GM12878 (cell line): ENCODE results near the gene ZIC5. TPM values are rescaled to one million over a fixed set of nuclear protein-coding genes. Genes with fewer than 3 reads are reported as not detected.

Source experiments
- ATAC-seq: fragments of 200-7000 bp; cut with Tn5 transposase; 3 replicates; pipeline ENCODE4 v1.9.1; 2020; ENCODE audit warnings: mild to moderate bottlenecking, moderate library complexity
- BruUV-seq: library from RNA; stranded (reverse); fragments of 400-500 nt; replicated peaks from 2 replicates; lab custom pipeline; 2021; lab: Mats Ljungman, UMichigan
- CTCF ChIA-PET: fragments of 300-600 bp; sonication (Branson Sonifier 250); formaldehyde crosslinking; extraction: SDS; loops from one replicate; lab custom pipeline; 2021; ENCODE audit warnings: inconsistent platforms; lab: Yijun Ruan, JAX
- POLR2A ChIA-PET: fragments of 350-600 bp; formaldehyde crosslinking; extraction: SDS; loops from one replicate; lab custom pipeline; 2021; ENCODE audit warnings: inconsistent platforms; lab: Charles Lee
- RAD21 ChIA-PET: fragments of 300-600 bp; sonication (Branson Sonifier 250); formaldehyde crosslinking; loops from one replicate; lab custom pipeline; 2023; ENCODE audit warnings: antibody characterized with exemption; ENCODE audit not compliant: unreplicated experiment; lab: Charles Lee
- SMC1A ChIA-PET: fragments of 300-600 bp; sonication (Branson Sonifier 250); formaldehyde crosslinking; loops from one replicate; lab custom pipeline; 2023; ENCODE audit not compliant: unreplicated experiment, uncharacterized antibody; lab: Charles Lee
- DNase-seq: peaks from one replicate; pipeline ENCODE4 v3.0.0-alpha.2; 2011; ENCODE audit warnings: low read depth, low spot score
- FAIRE-seq: peaks from 3 replicates; lab custom pipeline; 2011; peaks lifted over from hg19 to GRCh38; lab: Jason Lieb, UNC
- H2AFZ ChIP-seq: 2 replicates; pipeline ENCODE4 v1.6.0; 2011; ENCODE audit warnings: low read depth, low read length, control low read depth; ENCODE audit not compliant: control insufficient read depth
- H3K27ac ChIP-seq: 2 replicates; pipeline ENCODE4 v1.5.1; 2011; ENCODE audit warnings: control low read depth; ENCODE audit not compliant: control insufficient read depth, insufficient read depth
- H3K27me3 ChIP-seq, 2 experiments: replicated peaks in 1 of 2; 2 replicates each; pipeline versions ENCODE4 v1.6.0 to v1.6.1; 2011; ENCODE audit warnings: low read length in 1 of 2; ENCODE audit not compliant: control insufficient read depth in 2 of 2, insufficient read depth in 2 of 2
- H3K36me3 ChIP-seq, 2 experiments: 2 replicates each; pipeline ENCODE4 v1.5.1; 2011; ENCODE audit warnings: low read length in 1 of 2; ENCODE audit not compliant: control insufficient read depth in 2 of 2, insufficient read depth in 2 of 2
- H3K4me1 ChIP-seq: 2 replicates; pipeline ENCODE4 v1.6.1; 2011; ENCODE audit warnings: mild to moderate bottlenecking, low read length, moderate library complexity, mixed read lengths; ENCODE audit not compliant: control insufficient read depth, insufficient read depth
- H3K4me2 ChIP-seq: 2 replicates; pipeline ENCODE4 v1.6.0; 2011; ENCODE audit warnings: control low read depth; ENCODE audit not compliant: control insufficient read depth, insufficient read depth
- H3K4me3 ChIP-seq: fragments of 200-600 bp; sonication (generic); 2 replicates; pipeline ENCODE4 v1.5.1; 2016
- H3K79me2 ChIP-seq: 2 replicates; pipeline ENCODE4 v1.6.0; 2011; ENCODE audit warnings: low read length; ENCODE audit not compliant: control insufficient read depth, insufficient read depth
- H3K9ac ChIP-seq: 2 replicates; pipeline ENCODE4 v1.8.0; 2011; ENCODE audit warnings: low read length, control low read depth, mixed read lengths; ENCODE audit not compliant: control insufficient read depth, insufficient read depth
- H3K9me3 ChIP-seq: replicated peaks from 3 replicates; pipeline ENCODE4 v1.5.1; 2011; ENCODE audit warnings: mild to moderate bottlenecking, low read length; ENCODE audit not compliant: control insufficient read depth, insufficient read depth
- H4K20me1 ChIP-seq: 2 replicates; pipeline ENCODE4 v1.6.0; 2011; ENCODE audit not compliant: control insufficient read depth, insufficient read depth
- BACH1 ChIP-seq: fragments of 450-650 bp; IDR thresholded peaks from 2 replicates; pipeline ENCODE4 v1.6.1; 2017; ENCODE audit warnings: mild to moderate bottlenecking, borderline replicate concordance
- IKZF1 ChIP-seq: fragments of 450-650 bp; conservative IDR thresholded peaks from 2 replicates; pipeline ENCODE4 v1.6.1; 2017; ENCODE audit warnings: antibody characterized with exemption, mild to moderate bottlenecking
- NFXL1 ChIP-seq: fragments of 450-650 bp; IDR thresholded peaks from 2 replicates; pipeline ENCODE4 v1.6.1; 2017; ENCODE audit warnings: antibody characterized with exemption, mild to moderate bottlenecking, borderline replicate concordance
- NR2C2 ChIP-seq: IDR thresholded peaks from 2 replicates; pipeline ENCODE4 v1.6.1; 2011; ENCODE audit warnings: borderline replicate concordance, low read depth; ENCODE audit not compliant: control insufficient read depth, insufficient read length
- RAD51 ChIP-seq: fragments of 450-650 bp; IDR thresholded peaks from 2 replicates; pipeline ENCODE4 v1.6.1; 2016; ENCODE audit warnings: moderate library complexity, mild to moderate bottlenecking, inconsistent platforms
- RBBP5 ChIP-seq: fragments of 200-600 bp; sonication (generic); conservative IDR thresholded peaks from 2 replicates; pipeline ENCODE4 v1.6.1; 2016
- RCOR1 ChIP-seq: conservative IDR thresholded peaks from 2 replicates; pipeline ENCODE4 v1.6.1; 2012; ENCODE audit warnings: low read depth, low read length, improper control_type of control experiment
- SIN3A ChIP-seq: IDR thresholded peaks from 2 replicates; pipeline ENCODE4 v1.6.1; 2012; ENCODE audit warnings: low read depth, low read length, improper control_type of control experiment
- SREBF2 ChIP-seq: IDR thresholded peaks from 2 replicates; pipeline ENCODE4 v1.6.1; 2012; ENCODE audit warnings: mild to moderate bottlenecking, low read length
- TAF1 ChIP-seq: IDR thresholded peaks from 2 replicates; pipeline ENCODE4 v1.6.1; 2011; ENCODE audit warnings: mild to moderate bottlenecking, low read depth, low read length, borderline replicate concordance
- WGBS: methylation state at CpG from one replicate; pipeline ENCODE4 v1.1.6; 2016; ENCODE audit warnings: low lambda C conversion rate; ENCODE audit not compliant: insufficient replicate concordance, insufficient coverage; ENCODE audit errors: missing lambda C conversion rate; 5-methylcytosine and 5-hydroxymethylcytosine counted together
- in situ Hi-C: fragments of 300-500 bp; cut with MboI; formaldehyde crosslinking; loops from 9 replicates; pipeline ENCODE4 v1.14.3; 2018; ENCODE audit warnings: mixed read lengths
- intact Hi-C: fragments of 100-400 bp; cut with micrococcal nuclease; formaldehyde crosslinking; loops from one replicate; pipeline ENCODE4 v1.14.2; 2022; ENCODE audit not compliant: unreplicated experiment
- polyA plus RNA-seq, 11 experiments: library from polyadenylated mRNA; depleted of rRNA in 4 of 11; unstranded in 6 of 11; stranded (reverse) in 5 of 11; fragments of >200 nt; fragmentation: Nextera tagmentation in 4 of 11; fragmentation: Illumina TruSeq in 1 of 11; extraction: Ambion mirVana in 4 of 11; extraction: Trizol in 1 of 11; gene quantifications; 1 replicate in 1 of 11; 2 replicates in 10 of 11; pipeline versions ENCODE4 v1.2.1 to v1.2.3, GENCODE V29; 2011 to 2016; ENCODE audit warnings: inconsistent platforms in 2 of 11, missing spikeins in 2 of 11, low read depth in 1 of 11
- total RNA-seq, 4 experiments: library from RNA; depleted of rRNA in 3 of 4; stranded (reverse); fragments of >200 nt in 3 of 4; fragmentation: Illumina TruSeq in 1 of 4; extraction: Trizol in 1 of 4; gene quantifications; 2 replicates each; pipeline versions ENCODE4 v1.2.1 to v1.2.3, GENCODE V29; 2013 to 2021
- TF ChIP-seq, protein P1 (sequence below): fragments of 450-650 bp; IDR thresholded peaks from 2 replicates; pipeline ENCODE4 v1.6.1; 2017; ENCODE audit warnings: mild to moderate bottlenecking, moderate library complexity
- TF ChIP-seq, protein P2 (sequence below): fragments of 150-350 bp; IDR thresholded peaks from 2 replicates; pipeline ENCODE4 v1.6.1; 2014; ENCODE audit warnings: mild to moderate bottlenecking, low read depth, low read length
- TF ChIP-seq, protein P3 (sequence below): IDR thresholded peaks from 2 replicates; pipeline ENCODE4 v1.6.1; 2012; ENCODE audit warnings: low read depth, low read length, improper control_type of control experiment
- TF ChIP-seq, protein P4 (sequence below): fragments of 450-650 bp; formaldehyde crosslinking; IDR thresholded peaks from 2 replicates; pipeline ENCODE4 v1.4.0; 2022; ENCODE audit warnings: mild to moderate bottlenecking, moderate library complexity

The ZIC5 gene
- total and polyA plus RNA-seq, 10 of the 15 experiments (the other 5 are each of a cell fraction or from before 2014, with no cell fraction given) = not detected

DNA sequence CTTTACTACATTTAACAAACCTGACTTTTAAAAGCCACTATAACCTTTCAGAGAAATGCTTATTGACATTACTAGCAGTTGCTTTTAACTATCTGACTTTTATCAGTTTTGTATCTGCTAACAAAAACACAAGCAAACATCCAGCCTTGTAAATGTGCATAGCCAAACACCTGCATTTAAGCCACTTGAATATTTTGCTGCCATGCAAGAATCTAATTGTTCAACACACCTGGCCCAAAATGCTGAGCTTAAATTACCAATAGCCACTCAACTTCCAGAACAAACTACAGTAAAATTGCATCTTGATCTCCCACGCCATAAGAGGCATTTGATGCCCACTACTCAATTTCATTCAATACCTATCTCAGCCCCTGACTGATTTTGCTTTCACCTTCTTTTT lies 9.3 kb downstream of the ZIC5 start (continued):
- TF ChIP-seq, protein P1, sequence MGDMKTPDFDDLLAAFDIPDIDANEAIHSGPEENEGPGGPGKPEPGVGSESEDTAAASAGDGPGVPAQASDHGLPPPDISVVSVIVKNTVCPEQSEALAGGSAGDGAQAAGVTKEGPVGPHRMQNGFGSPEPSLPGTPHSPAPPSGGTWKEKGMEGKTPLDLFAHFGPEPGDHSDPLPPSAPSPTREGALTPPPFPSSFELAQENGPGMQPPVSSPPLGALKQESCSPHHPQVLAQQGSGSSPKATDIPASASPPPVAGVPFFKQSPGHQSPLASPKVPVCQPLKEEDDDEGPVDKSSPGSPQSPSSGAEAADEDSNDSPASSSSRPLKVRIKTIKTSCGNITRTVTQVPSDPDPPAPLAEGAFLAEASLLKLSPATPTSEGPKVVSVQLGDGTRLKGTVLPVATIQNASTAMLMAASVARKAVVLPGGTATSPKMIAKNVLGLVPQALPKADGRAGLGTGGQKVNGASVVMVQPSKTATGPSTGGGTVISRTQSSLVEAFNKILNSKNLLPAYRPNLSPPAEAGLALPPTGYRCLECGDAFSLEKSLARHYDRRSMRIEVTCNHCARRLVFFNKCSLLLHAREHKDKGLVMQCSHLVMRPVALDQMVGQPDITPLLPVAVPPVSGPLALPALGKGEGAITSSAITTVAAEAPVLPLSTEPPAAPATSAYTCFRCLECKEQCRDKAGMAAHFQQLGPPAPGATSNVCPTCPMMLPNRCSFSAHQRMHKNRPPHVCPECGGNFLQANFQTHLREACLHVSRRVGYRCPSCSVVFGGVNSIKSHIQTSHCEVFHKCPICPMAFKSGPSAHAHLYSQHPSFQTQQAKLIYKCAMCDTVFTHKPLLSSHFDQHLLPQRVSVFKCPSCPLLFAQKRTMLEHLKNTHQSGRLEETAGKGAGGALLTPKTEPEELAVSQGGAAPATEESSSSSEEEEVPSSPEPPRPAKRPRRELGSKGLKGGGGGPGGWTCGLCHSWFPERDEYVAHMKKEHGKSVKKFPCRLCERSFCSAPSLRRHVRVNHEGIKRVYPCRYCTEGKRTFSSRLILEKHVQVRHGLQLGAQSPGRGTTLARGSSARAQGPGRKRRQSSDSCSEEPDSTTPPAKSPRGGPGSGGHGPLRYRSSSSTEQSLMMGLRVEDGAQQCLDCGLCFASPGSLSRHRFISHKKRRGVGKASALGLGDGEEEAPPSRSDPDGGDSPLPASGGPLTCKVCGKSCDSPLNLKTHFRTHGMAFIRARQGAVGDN = no peak
- TF ChIP-seq SIN3A = no peak
- TF ChIP-seq, protein P2, sequence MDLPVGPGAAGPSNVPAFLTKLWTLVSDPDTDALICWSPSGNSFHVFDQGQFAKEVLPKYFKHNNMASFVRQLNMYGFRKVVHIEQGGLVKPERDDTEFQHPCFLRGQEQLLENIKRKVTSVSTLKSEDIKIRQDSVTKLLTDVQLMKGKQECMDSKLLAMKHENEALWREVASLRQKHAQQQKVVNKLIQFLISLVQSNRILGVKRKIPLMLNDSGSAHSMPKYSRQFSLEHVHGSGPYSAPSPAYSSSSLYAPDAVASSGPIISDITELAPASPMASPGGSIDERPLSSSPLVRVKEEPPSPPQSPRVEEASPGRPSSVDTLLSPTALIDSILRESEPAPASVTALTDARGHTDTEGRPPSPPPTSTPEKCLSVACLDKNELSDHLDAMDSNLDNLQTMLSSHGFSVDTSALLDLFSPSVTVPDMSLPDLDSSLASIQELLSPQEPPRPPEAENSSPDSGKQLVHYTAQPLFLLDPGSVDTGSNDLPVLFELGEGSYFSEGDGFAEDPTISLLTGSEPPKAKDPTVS = no peak
- TF ChIP-seq TAF1 = no peak

DNA sequence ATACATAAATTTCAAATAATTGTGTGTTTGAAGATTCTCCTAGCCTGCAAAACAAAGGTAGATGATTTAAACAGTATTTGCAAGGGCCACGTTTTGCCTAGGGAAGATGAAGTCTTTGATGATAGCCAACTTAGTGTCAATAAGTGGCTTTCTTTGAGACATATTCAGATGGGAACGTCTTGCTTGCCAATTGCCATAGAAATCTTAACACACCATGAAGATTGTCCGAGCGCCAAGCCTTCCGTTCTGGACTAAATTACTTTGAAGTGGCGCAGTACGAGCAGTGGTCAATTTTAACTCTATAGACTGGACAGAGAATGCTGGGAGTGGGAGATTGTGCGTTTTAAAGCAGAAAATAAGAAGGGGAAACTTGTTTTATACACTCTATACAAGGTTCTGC lies 9.9 kb downstream of the ZIC5 start:
- intact Hi-C loops = no loop called here
- H2AFZ ChIP-seq = no peak overlapping the region
- FAIRE-seq (no peak), DNase-seq (no peak), ATAC-seq (no peak)
- no peaks in the 10 kb centered on the region for H3K36me3 ChIP-seq
- WGBS = 52% methylated on average over 8 of the region's 8 CpGs
- no peak overlapping the region for H3K27ac ChIP-seq
- H3K4me1 ChIP-seq = no peaks in the 10 kb centered on the region
- ChIA-PET POLR2A (no interaction called here), SMC1A (no interaction called here), RAD21 (no interaction called here), CTCF (no interaction called here)
- BruUV-seq = no TSS peak
- H3K9me3 ChIP-seq = no peaks in the 10 kb centered on the region
- no peak overlapping the region for H3K4me2 ChIP-seq
- peaks cover 8 to 23% of the 10 kb centered on the region in 2 experiments for H3K27me3 ChIP-seq
- no peak overlapping the region for H3K9ac ChIP-seq
- no peaks in the 10 kb centered on the region for H4K20me1 ChIP-seq
- no peak overlapping the region for H3K4me3 ChIP-seq
- no peaks in the 10 kb centered on the region for H3K79me2 ChIP-seq
- in situ Hi-C loops = no loop called here
- no peak for TF ChIP-seq IKZF1
- TF ChIP-seq NR2C2 = no peak
- TF ChIP-seq, protein P3, sequence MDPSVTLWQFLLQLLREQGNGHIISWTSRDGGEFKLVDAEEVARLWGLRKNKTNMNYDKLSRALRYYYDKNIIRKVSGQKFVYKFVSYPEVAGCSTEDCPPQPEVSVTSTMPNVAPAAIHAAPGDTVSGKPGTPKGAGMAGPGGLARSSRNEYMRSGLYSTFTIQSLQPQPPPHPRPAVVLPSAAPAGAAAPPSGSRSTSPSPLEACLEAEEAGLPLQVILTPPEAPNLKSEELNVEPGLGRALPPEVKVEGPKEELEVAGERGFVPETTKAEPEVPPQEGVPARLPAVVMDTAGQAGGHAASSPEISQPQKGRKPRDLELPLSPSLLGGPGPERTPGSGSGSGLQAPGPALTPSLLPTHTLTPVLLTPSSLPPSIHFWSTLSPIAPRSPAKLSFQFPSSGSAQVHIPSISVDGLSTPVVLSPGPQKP = no peak
- no peak for TF ChIP-seq SREBF2
- TF ChIP-seq RBBP5 = no peak
- TF ChIP-seq NFXL1 = no peak
- TF ChIP-seq RCOR1 = no peak
- no peak for TF ChIP-seq BACH1
- TF ChIP-seq, protein P4, sequence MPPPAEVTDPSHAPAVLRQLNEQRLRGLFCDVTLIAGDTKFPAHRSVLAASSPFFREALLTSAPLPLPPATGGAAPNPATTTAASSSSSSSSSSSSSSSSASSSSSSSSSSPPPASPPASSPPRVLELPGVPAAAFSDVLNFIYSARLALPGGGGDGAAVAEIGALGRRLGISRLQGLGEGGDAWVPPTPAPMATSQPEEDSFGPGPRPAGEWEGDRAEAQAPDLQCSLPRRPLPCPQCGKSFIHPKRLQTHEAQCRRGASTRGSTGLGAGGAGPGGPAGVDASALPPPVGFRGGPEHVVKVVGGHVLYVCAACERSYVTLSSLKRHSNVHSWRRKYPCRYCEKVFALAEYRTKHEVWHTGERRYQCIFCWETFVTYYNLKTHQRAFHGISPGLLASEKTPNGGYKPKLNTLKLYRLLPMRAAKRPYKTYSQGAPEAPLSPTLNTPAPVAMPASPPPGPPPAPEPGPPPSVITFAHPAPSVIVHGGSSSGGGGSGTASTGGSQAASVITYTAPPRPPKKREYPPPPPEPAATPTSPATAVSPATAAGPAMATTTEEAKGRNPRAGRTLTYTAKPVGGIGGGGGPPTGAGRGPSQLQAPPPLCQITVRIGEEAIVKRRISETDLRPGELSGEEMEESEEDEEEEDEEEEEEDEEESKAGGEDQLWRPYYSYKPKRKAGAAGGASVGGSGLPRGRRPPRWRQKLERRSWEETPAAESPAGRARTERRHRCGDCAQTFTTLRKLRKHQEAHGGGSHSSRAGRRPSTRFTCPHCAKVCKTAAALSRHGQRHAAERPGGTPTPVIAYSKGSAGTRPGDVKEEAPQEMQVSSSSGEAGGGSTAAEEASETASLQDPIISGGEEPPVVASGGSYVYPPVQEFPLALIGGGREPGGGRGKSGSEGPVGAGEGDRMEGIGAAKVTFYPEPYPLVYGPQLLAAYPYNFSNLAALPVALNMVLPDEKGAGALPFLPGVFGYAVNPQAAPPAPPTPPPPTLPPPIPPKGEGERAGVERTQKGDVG = no peak
- TF ChIP-seq RAD51 = no peak
